Measurements from ENCODE around the gene TMEM25. TPM values are rescaled to one million over a fixed set of nuclear protein-coding genes. Genes with fewer than 3 reads are reported as not detected.
"Not testable (repeated sequence)": the region's sequence is repeated elsewhere in the genome, so short reads cannot be mapped to it uniquely, and the experiment has no call there.

TMEM25 gene
- polyA plus RNA-seq (2011; rRNA removed) (16.1 and 30.2 TPM in 2 replicates), polyA minus RNA-seq (2011; rRNA and poly(A)+ RNA removed) (17.2 and 21.9 TPM in 2 replicates)

- DNase-seq (ENCODE audit: low read depth), result no peak
- Histone ChIP-seq H3K4me3 (ENCODE audit: low read depth, low read length) (peak within 1 kb of the TSS; percentile 71), H3K36me3 (ENCODE audit: control insufficient read depth, insufficient read depth, low read length) (peaks cover 4% of the 10 kb centered on the region; the same call in 1 of the 2 replicates), H3K27me3 (ENCODE audit: control insufficient read depth, insufficient read depth, low read length) (no peaks in the 10 kb centered on the region)
- TF ChIP-seq CTCF (IDR thresholded peaks at IDR 0.05; ENCODE audit: insufficient read depth, low read depth, low read length), result no peak
- ChIA-PET POLR2A (no interaction called here), CTCF (interaction anchor here (0.6 to 1.3 kb wide), 3 partner anchors 13 to 42 kb away, joined by 3 to 4 read pairs (median 3); no protein-coding TSS in a partner anchor)
These were observed at the start of gene TMEM25 for GRCh38 chr11:118530683-118531596. Gene TMEM25, plus strand, starts transcription at chr11:118531192. Its CDS starts 610 bp downstream, at chr11:118531802.

- DNase-seq (ENCODE audit: low read depth); H3K4me3 ChIP-seq (ENCODE audit: low read depth, low read length); POLR2A ChIA-PET; H3K27me3 ChIP-seq (ENCODE audit: control insufficient read depth, insufficient read depth, low read length): not testable (repeated sequence)
- CTCF ChIA-PET, result interaction anchor here (0.9 kb wide), 1 partner anchor 14 kb away, joined by 3 read pairs; no protein-coding TSS in a partner anchor
- peaks cover 24% of the 10 kb centered on the region for H3K36me3 ChIP-seq (ENCODE audit: control insufficient read depth, insufficient read depth, low read length)
These were observed 49.8 kb upstream of the TMEM25 start for GRCh38 chr11:118481238-118481637.

DNA sequence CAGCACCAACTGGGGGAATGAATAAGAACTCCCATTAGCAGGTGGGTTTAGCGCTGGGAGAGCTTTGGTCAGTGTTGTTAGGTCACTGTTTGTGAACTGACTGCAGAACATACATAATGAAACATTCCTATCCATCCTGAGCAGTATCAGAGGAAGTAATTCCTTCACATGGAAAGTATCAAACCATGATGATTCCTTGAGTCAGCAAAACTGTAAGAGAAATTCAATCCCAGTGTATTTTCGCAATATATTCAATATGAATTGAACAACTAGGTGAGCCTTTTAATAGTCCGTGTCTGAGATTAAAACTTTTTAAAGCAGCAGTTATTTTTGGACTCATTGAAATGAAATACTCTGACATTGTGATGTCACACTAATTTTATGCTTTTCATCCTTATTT is 46.6 kb upstream of the TMEM25 start:
- Histone ChIP-seq H3K27me3 (ENCODE audit: control insufficient read depth, insufficient read depth, low read length) (no peaks in the 10 kb centered on the region), H3K36me3 (ENCODE audit: control insufficient read depth, insufficient read depth, low read length) (peaks cover 22% of the 10 kb centered on the region), H3K4me3 (ENCODE audit: low read depth, low read length) (no peak overlapping the region)
- DNase-seq (ENCODE audit: low read depth), result no peak
- ChIA-PET CTCF (no interaction called here), POLR2A (no interaction called here)
- no peak for TF ChIP-seq CTCF (IDR thresholded peaks at IDR 0.05; ENCODE audit: insufficient read depth, low read depth, low read length)

DNA sequence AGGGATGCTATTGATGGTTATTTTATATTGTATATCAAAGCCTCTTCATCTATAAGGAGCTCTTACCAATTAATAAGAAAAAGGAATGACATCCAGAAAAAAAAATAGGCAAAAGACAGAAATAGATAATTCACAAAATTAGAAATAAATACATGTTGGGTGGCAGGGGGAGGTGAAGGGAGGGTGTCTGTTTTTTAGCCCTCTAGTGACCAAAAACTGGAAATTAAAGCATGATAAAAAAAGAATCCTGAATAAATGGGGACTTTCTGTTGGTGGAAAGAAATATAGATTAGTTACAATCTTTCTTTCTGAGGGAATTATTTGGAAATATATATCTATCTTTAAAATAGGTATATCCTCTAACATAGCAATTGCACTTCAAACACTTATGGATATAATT is 45.7 kb upstream of the TMEM25 start:
- Histone ChIP-seq H3K36me3 (ENCODE audit: control insufficient read depth, insufficient read depth, low read length) (peaks cover 25% of the 10 kb centered on the region), H3K27me3 (ENCODE audit: control insufficient read depth, insufficient read depth, low read length) (no peaks in the 10 kb centered on the region), H3K4me3 (ENCODE audit: low read depth, low read length) (no peak overlapping the region)
- ChIA-PET CTCF (no interaction called here), POLR2A (no interaction called here)
- no peak for DNase-seq (ENCODE audit: low read depth)
- no peak for TF ChIP-seq CTCF (IDR thresholded peaks at IDR 0.05; ENCODE audit: insufficient read depth, low read depth, low read length)

DNA sequence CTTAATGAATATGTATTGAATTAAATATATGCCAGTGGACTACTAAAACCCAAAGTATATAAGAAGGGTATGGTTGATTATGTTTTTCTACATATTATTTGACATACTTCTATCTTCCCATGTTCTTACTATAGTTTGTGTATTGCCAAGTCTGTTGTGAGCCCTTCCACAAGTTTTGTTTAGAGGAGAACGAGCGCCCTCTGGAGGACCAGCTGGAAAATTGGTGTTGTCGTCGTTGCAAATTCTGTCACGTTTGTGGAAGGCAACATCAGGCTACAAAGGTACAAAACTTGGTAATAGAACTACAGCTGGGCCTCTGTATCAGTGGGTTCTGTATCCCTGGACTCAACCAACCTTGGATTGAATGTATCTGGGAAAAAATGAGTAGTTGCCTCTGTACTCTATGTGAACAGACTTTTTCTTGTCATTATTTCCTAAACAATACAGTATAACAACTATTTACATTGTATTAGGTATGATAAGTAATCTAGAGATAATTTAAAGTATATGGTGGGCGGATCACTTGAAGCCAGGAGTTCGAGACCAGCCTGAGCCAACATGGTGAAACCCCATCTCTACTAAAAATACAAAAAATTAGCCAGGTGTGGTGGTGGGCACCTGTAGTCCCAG is 42.4 kb upstream of the TMEM25 start:
- peak; percentile 18 for DNase-seq (ENCODE audit: low read depth)
- CTCF ChIA-PET, result interaction anchor here (0.7 to 1.6 kb wide), 28 partner anchors 9 to 290 kb away, joined by 3 to 11 read pairs (median 5); partner anchors contain the start of gene TTC36
- Histone ChIP-seq H3K27me3 (ENCODE audit: control insufficient read depth, insufficient read depth, low read length) (no peaks in the 10 kb centered on the region), H3K4me3 (ENCODE audit: low read depth, low read length) (no peak overlapping the region), H3K36me3 (ENCODE audit: control insufficient read depth, insufficient read depth, low read length) (peaks cover 20% of the 10 kb centered on the region)
- peak; percentile 84 for TF ChIP-seq CTCF (IDR thresholded peaks at IDR 0.05; ENCODE audit: insufficient read depth, low read depth, low read length)
- POLR2A ChIA-PET, result interaction anchor here (0.7 kb wide), 1 partner anchor 280 kb away, joined by 3 read pairs; no protein-coding TSS in a partner anchor

Measured in BJ (cell line).